Stimulated activated naive CD8-positive, alpha-beta T cell treated with anti-CD3 and anti-CD28 coated beads, Interleukin-15, amount 100 ng/mL, for 72 hours (primary cell): ENCODE measurements around the gene LMX1A.

Experiments used
- ATAC-seq: fragments of 150-1000 bp; cut with Tn5 transposase; 2 replicates; pipeline ENCODE4 v1.10.0; 2021; ENCODE audit warnings: mild to moderate bottlenecking, moderate library complexity
- DNase-seq, 2 donors: peaks; one replicate each; pipeline ENCODE4 v3.0.0; 2021 to 2022
- H3K27ac Mint-ChIP-seq, 2 donors: one replicate each; pipeline ENCODE4 v1.8.0; 2022; ENCODE audit warnings: mild to moderate bottlenecking in 2 of 2, mixed read lengths in 2 of 2, moderate library complexity in 2 of 2
- H3K27me3 Mint-ChIP-seq: one replicate; pipeline ENCODE4 v1.8.0; 2022; ENCODE audit warnings: mixed read lengths
- H3K4me1 Mint-ChIP-seq: one replicate; pipeline ENCODE4 v1.8.0; 2022; ENCODE audit warnings: mild to moderate bottlenecking, mixed read lengths
- H3K4me3 Mint-ChIP-seq, 2 donors: one replicate each; pipeline ENCODE4 v1.8.0; 2022; ENCODE audit warnings: mild to moderate bottlenecking in 2 of 2, mixed read lengths in 2 of 2, moderate library complexity in 1 of 2
- H3K9me3 Mint-ChIP-seq, 2 donors: one replicate each; pipeline ENCODE4 v1.8.0; 2022; ENCODE audit warnings: mixed read lengths in 2 of 2

The LMX1A gene

DNA sequence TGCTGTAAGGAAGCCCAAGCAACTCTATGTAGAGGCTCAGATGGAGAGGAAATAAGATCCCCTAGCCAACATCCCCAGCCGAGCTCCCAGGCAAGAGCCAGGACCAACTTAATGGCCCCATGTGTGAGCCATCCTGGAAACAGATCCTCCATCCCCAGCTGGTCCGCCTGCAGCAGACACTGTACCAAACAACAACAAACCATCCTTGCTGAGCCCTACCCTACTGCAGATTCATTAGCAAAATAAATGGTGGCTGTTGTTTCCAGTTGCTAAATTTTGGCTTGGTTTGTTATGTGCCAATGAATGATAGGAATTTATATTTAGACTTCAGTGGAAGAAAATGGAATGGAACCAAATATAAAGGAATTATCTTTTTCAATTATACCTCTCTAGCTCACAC is 43.9 kb downstream of the LMX1A start:
- no peak overlapping the region for H3K27ac Mint-ChIP-seq
- H3K4me1 Mint-ChIP-seq: no peaks in the 10 kb centered on the region

DNA sequence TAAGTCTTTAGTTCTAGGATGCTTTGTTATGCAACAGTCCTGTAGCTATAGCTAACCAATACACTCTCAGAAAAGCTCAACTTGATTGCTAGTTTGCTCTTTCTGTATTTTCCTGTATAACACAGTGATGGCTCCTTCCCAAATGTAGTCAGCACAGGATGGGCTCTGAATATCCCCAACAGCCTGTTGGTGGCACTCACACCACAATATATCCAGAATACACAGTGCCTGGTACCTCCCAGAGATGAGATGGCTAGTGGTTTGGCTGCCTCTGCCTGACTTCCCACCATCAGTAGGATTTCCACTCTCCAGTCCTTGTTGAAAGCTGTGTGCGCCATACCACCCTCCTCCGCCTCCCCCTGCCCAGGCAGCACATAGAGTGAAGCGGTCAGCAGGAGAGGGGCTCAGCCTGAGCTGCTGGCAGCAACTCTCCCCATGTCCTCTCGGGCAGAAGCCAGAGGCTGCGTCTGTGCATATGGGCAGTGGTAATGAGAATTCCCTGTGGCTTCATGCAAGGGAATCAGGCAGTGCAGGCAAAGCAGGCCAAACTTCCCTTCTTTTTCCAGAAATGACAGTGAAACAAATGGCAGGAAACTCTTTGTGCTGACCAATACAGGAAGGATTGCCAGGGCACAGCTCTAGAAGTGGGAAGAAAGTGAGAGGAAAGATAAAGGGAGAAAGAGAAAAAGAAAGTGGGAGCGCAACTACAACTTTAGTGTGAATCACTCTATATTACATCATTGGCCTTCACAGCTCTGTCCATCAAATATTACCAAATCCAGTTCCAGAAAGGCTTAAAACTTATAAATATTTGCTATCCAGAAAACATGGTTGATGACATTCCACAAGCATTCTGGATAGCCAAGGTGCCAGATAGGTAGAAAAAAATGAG is 49.7 kb downstream of the LMX1A start:
- no peak for ATAC-seq

More for the DNA sequence above, 43.9 kb downstream of the LMX1A start:
- Mint-ChIP-seq H3K4me3 (no peak overlapping the region), H3K9me3 (peaks cover 0 to 7% of the 10 kb centered on the region in 2 donors), H3K27me3 (peaks cover 39% of the 10 kb centered on the region)
- ATAC-seq (no peak), DNase-seq (no peak)

GRCh38 chr1:165303386-165303785 is 53.1 kb downstream of the LMX1A start:
- Mint-ChIP-seq H3K4me1 (no peaks in the 10 kb centered on the region), H3K27me3 (peaks cover 20% of the 10 kb centered on the region), H3K27ac (no peak overlapping the region), H3K9me3 (peaks cover 0 to 7% of the 10 kb centered on the region in 2 donors), H3K4me3 (no peak overlapping the region)
- ATAC-seq (no peak), DNase-seq (no peak)

More for the DNA sequence above, 49.7 kb downstream of the LMX1A start:
- Mint-ChIP-seq H3K9me3 (peaks cover 0 to 7% of the 10 kb centered on the region in 2 donors), H3K27ac (no peak overlapping the region), H3K4me3 (no peak overlapping the region), H3K27me3 (peaks cover 20% of the 10 kb centered on the region), H3K4me1 (no peaks in the 10 kb centered on the region)
- DNase-seq: no peak

GRCh38 chr1:165300400-165300903 is 56.1 kb downstream of the LMX1A start:
- Mint-ChIP-seq H3K9me3 (peaks cover 0 to 7% of the 10 kb centered on the region in 2 donors), H3K4me3 (no peak overlapping the region), H3K4me1 (no peaks in the 10 kb centered on the region)

DNA sequence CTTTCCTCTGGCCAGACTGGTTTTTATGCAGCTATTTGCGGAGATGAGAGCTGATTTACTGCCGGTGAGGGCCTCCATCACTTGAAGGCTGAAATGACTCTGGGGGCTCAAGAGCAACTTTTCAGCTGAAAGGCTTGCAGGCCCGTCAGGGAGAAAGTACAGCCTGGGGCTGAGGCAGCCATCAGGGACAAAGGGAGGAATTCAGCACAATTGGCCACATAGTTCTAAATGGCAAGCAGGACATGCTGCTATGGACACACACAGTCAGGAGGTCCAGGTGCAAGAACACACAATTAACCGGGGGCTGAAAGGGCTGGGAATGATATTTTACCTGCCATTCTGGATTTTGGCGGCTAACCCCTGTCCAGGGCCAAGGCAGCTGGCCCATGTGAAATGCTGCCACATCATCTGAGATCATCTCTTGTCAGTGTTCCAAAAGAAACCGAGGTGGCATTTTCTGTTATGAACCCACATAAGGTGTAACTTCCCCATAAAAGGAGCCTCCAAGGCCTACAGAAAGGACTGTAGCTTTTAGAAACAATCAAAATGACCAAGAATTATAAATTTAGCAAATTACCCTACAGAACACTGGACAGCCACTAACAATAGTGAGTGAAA is 58.2 kb downstream of the LMX1A start:
- DNase-seq (no peak), ATAC-seq (no peak)
- Mint-ChIP-seq H3K27me3 (peaks cover 7% of the 10 kb centered on the region), H3K4me3 (no peak overlapping the region), H3K27ac (no peak overlapping the region), H3K9me3 (no peaks in the 10 kb centered on the region), H3K4me1 (no peaks in the 10 kb centered on the region)

More at GRCh38 chr1:165300400-165300903, 56.1 kb downstream of the LMX1A start:
- DNase-seq (no peak), ATAC-seq (no peak)
- peaks cover 19% of the 10 kb centered on the region for H3K27me3 Mint-ChIP-seq
- no peak overlapping the region for H3K27ac Mint-ChIP-seq

GRCh38 chr1:165296205-165296604 is 60.3 kb downstream of the LMX1A start:
- DNase-seq: no peak
- ATAC-seq: no peak
- Mint-ChIP-seq H3K27ac (no peak overlapping the region), H3K9me3 (no peaks in the 10 kb centered on the region), H3K4me3 (no peak overlapping the region), H3K27me3 (peaks cover 7% of the 10 kb centered on the region), H3K4me1 (no peaks in the 10 kb centered on the region)

GRCh38 chr1:165290148-165290547 is 66.4 kb downstream of the LMX1A start:
- Mint-ChIP-seq H3K4me3 (no peak overlapping the region), H3K9me3 (no peaks in the 10 kb centered on the region)
- no peak for DNase-seq

DNA sequence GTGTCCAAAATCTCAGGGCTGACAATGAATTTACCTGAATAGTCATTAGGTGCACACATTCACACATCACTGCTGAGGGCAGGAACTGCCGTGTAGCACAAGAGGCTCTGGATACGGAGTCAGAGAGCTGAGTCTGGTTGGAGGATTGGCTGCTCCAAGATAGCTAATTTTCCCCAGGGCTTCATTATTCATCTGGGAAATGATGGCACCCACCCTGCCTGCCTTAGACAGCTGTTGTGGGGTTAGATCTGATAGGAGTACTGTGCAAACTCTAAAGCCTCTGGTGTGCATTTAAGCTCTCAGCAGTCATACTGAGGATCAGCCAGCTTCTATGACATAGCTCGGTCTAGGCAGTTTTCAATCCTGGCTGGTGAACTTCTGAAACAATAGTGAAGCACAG is 67.0 kb downstream of the LMX1A start:
- Mint-ChIP-seq H3K27me3 (peaks cover 40% of the 10 kb centered on the region), H3K9me3 (no peaks in the 10 kb centered on the region), H3K4me3 (no peak overlapping the region), H3K4me1 (no peaks in the 10 kb centered on the region), H3K27ac (no peak overlapping the region)
- ATAC-seq (no peak), DNase-seq (no peak)

More at GRCh38 chr1:165290148-165290547, 66.4 kb downstream of the LMX1A start:
- H3K27me3 Mint-ChIP-seq: peaks cover 38% of the 10 kb centered on the region
- ATAC-seq: no peak
- no peaks in the 10 kb centered on the region for H3K4me1 Mint-ChIP-seq
- H3K27ac Mint-ChIP-seq: no peak overlapping the region

GRCh38 chr1:165288350-165289120 is 68.0 kb downstream of the LMX1A start:
- Mint-ChIP-seq H3K9me3 (no peaks in the 10 kb centered on the region), H3K27me3 (peaks cover 50% of the 10 kb centered on the region), H3K27ac (no peak overlapping the region), H3K4me1 (no peaks in the 10 kb centered on the region), H3K4me3 (no peak overlapping the region)
- ATAC-seq (no peak), DNase-seq (no peak)

GRCh38 chr1:165287781-165288180 is 68.7 kb downstream of the LMX1A start:
- H3K9me3 Mint-ChIP-seq: no peaks in the 10 kb centered on the region
- no peak for DNase-seq
- no peak for ATAC-seq
- H3K27ac Mint-ChIP-seq: no peak overlapping the region
- H3K4me1 Mint-ChIP-seq: no peaks in the 10 kb centered on the region
- no peak overlapping the region for H3K4me3 Mint-ChIP-seq
- peaks cover 57% of the 10 kb centered on the region for H3K27me3 Mint-ChIP-seq

DNA sequence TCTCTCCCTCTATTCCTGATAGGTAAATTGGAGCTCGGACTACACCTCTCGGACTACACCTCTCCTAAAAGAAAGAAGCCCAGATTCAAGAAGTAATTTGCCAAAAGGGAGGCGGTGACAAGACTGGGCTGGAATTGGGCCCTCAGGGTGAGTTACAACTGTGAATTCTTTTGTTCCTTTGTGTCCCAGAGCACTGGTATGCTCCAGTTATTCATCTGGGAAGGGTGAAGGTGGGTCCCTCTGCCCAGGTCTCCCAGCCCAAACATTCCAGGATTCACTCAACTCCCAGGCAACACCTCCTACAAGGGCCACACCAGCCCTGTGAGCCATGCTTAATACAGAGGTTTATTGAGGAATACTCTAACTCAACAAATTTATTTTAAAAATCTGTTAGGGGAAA is 69.2 kb downstream of the LMX1A start:
- Mint-ChIP-seq H3K4me1 (no peaks in the 10 kb centered on the region), H3K27ac (no peak overlapping the region), H3K4me3 (no peak overlapping the region), H3K9me3 (no peaks in the 10 kb centered on the region), H3K27me3 (peaks cover 62% of the 10 kb centered on the region)
- DNase-seq (no peak), ATAC-seq (no peak)

GRCh38 chr1:165284454-165284853 is 72.1 kb downstream of the LMX1A start:
- Mint-ChIP-seq H3K27ac (no peak overlapping the region), H3K9me3 (no peaks in the 10 kb centered on the region), H3K4me3 (no peak overlapping the region), H3K4me1 (no peaks in the 10 kb centered on the region), H3K27me3 (peaks cover 62% of the 10 kb centered on the region)
- ATAC-seq: no peak
- DNase-seq: no peak

- peaks cover 53% of the 10 kb centered on the region for H3K27me3 Mint-ChIP-seq
- ATAC-seq (no peak), DNase-seq (no peak)
- H3K27ac Mint-ChIP-seq: no peak overlapping the region
- H3K4me1 Mint-ChIP-seq: no peaks in the 10 kb centered on the region
- H3K9me3 Mint-ChIP-seq: no peaks in the 10 kb centered on the region
- H3K4me3 Mint-ChIP-seq: no peak overlapping the region
Measured at GRCh38 chr1:165281207-165281901, 75.2 kb downstream of the LMX1A start.

- H3K4me1 Mint-ChIP-seq: no peaks in the 10 kb centered on the region
- no peaks in the 10 kb centered on the region for H3K9me3 Mint-ChIP-seq
- DNase-seq: no peak
- H3K27me3 Mint-ChIP-seq: peaks cover 40% of the 10 kb centered on the region
- H3K4me3 Mint-ChIP-seq: no peak overlapping the region
- ATAC-seq: no peak
- H3K27ac Mint-ChIP-seq: no peak overlapping the region
Measured at GRCh38 chr1:165279882-165280281, 76.6 kb downstream of the LMX1A start.

DNA sequence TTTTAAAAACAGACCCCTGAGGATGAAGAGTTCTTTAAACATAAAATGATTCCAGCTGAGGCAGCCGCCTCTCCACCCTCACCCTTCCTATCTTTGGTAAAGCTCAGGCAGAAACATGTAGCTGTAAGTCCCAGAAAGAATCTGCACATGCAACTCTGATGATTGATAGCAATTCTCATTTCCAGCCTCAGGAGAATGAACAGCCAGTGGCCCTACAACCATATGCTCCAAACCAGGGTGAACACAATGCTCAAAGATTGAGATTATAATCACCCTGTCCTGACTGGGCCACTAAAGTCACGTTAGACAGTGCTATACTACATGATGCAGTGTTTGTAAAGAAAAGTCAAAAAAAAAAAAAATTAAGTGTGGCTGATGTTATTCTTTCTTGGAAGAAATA is 80.2 kb downstream of the LMX1A start:
- ATAC-seq (no peak), DNase-seq (no peak)

More for the DNA sequence above, 80.2 kb downstream of the LMX1A start:
- Mint-ChIP-seq H3K27me3 (peaks cover 9% of the 10 kb centered on the region), H3K9me3 (peaks cover 0 to 7% of the 10 kb centered on the region in 2 donors), H3K27ac (no peak overlapping the region), H3K4me3 (no peak overlapping the region), H3K4me1 (no peaks in the 10 kb centered on the region)
